CD14-positive monocyte (primary cell): ENCODE data around the gene RAB4B. TPM values are rescaled to one million over a fixed set of nuclear protein-coding genes. Genes with fewer than 3 reads are reported as not detected.
"Not testable (repeated sequence)": the region's sequence is repeated elsewhere in the genome, so short reads cannot be mapped to it uniquely, and the experiment has no call there.

Experiments used
- DNase-seq, 3 donors: peaks; one replicate each; pipeline ENCODE4 v3.0.0-alpha.2; 2011 to 2022
- H2AFZ ChIP-seq: 2 replicates; pipeline ENCODE4 v1.6.0; 2012; ENCODE audit warnings: mild to moderate bottlenecking, low read depth, low read length, inconsistent platforms; ENCODE audit not compliant: insufficient read depth, poor library complexity, severe bottlenecking
- H3K27ac ChIP-seq, 2 donors: 1 replicate in 1 of 2; 2 replicates in 1 of 2; pipeline ENCODE4 v1.5.1; 2012 to 2013; ENCODE audit warnings: low read length in 2 of 2, control low read depth in 1 of 2, inconsistent platforms in 1 of 2, low read depth in 1 of 2, mild to moderate bottlenecking in 1 of 2
- H3K27me3 ChIP-seq, 2 donors: one replicate each; pipeline versions ENCODE4 v1.6.0 to v1.6.1; 2011 to 2013; ENCODE audit warnings: low read length in 2 of 2; ENCODE audit not compliant: control insufficient read depth in 2 of 2, insufficient read depth in 2 of 2
- H3K36me3 ChIP-seq, 2 donors: replicated peaks in 1 of 2; 1 replicate in 1 of 2; 2 replicates in 1 of 2; pipeline versions ENCODE4 v1.5.1 to v1.6.1; 2012 to 2013; ENCODE audit warnings: low read length in 2 of 2, control low read depth in 1 of 2, inconsistent platforms in 1 of 2, mild to moderate bottlenecking in 1 of 2; ENCODE audit not compliant: insufficient read depth in 2 of 2, control insufficient read depth in 1 of 2
- H3K4me1 ChIP-seq, 2 donors: 1 replicate in 1 of 2; 2 replicates in 1 of 2; pipeline versions ENCODE4 v1.5.1 to v1.6.1; 2012 to 2013; ENCODE audit warnings: low read length in 2 of 2, control low read depth in 1 of 2, inconsistent platforms in 1 of 2, mild to moderate bottlenecking in 1 of 2, moderate library complexity in 1 of 2; ENCODE audit not compliant: insufficient read depth in 2 of 2, control insufficient read depth in 1 of 2
- H3K4me2 ChIP-seq: replicated peaks from 2 replicates; pipeline ENCODE3; 2012; ENCODE audit warnings: low read length, moderate library complexity, mild to moderate bottlenecking; ENCODE audit not compliant: poor library complexity, severe bottlenecking; ENCODE audit errors: extremely low read depth
- H3K4me3 ChIP-seq, 3 experiments: fragments of 200-600 bp in 1 of 3; sonication (generic) in 1 of 3; replicated peaks in 1 of 3; 1 replicate in 2 of 3; 2 replicates in 1 of 3; pipeline ENCODE4 v1.5.1; 2011 to 2013; ENCODE audit warnings: low read length in 3 of 3, mild to moderate bottlenecking in 3 of 3, control low read depth in 2 of 3, low read depth in 2 of 3, inconsistent platforms in 1 of 3, moderate library complexity in 1 of 3
- H3K79me2 ChIP-seq: 2 replicates; pipeline ENCODE4 v1.6.0; 2012; ENCODE audit warnings: mild to moderate bottlenecking, control low read depth, inconsistent platforms, low read length, moderate library complexity; ENCODE audit not compliant: insufficient read depth
- H3K9ac ChIP-seq: 2 replicates; pipeline ENCODE4 v1.6.0; 2017; ENCODE audit warnings: low read length, mild to moderate bottlenecking; ENCODE audit not compliant: insufficient read depth, poor library complexity, severe bottlenecking
- H3K9me3 ChIP-seq, 2 donors: replicated peaks in 1 of 2; 1 replicate in 1 of 2; 2 replicates in 1 of 2; pipeline versions ENCODE4 v1.5.1 to v1.6.1; 2012 to 2013; ENCODE audit warnings: low read length in 2 of 2, control low read depth in 1 of 2; ENCODE audit not compliant: control insufficient read depth in 1 of 2, insufficient read depth in 1 of 2
- H4K20me1 ChIP-seq: 2 replicates; pipeline ENCODE4 v1.6.0; 2012; ENCODE audit warnings: mild to moderate bottlenecking, low read length, control low read depth, moderate library complexity; ENCODE audit not compliant: insufficient read depth
- H3K27ac Mint-ChIP-seq, 7 donors: one replicate each; pipeline ENCODE4 v1.8.0; 2020; ENCODE audit warnings: mild to moderate bottlenecking in 7 of 7, mixed read lengths in 7 of 7, moderate library complexity in 6 of 7, inconsistent platforms in 2 of 7
- H3K27me3 Mint-ChIP-seq, 3 donors: one replicate each; pipeline ENCODE4 v1.8.0; 2021 to 2022; ENCODE audit warnings: low read depth in 3 of 3, mild to moderate bottlenecking in 3 of 3, mixed read lengths in 3 of 3, moderate library complexity in 3 of 3, inconsistent platforms in 1 of 3
- H3K36me3 Mint-ChIP-seq, 2 donors: one replicate each; pipeline ENCODE4 v1.8.0; 2020; ENCODE audit warnings: mixed read lengths in 2 of 2, inconsistent platforms in 1 of 2, mild to moderate bottlenecking in 1 of 2
- H3K4me1 Mint-ChIP-seq: one replicate; pipeline ENCODE4 v1.8.0; 2020; ENCODE audit warnings: mild to moderate bottlenecking, mixed read lengths
- H3K4me3 Mint-ChIP-seq, 2 donors: one replicate each; pipeline ENCODE4 v1.8.0; 2020; ENCODE audit warnings: mild to moderate bottlenecking in 2 of 2, mixed read lengths in 2 of 2, moderate library complexity in 1 of 2
- H3K9me3 Mint-ChIP-seq, 7 donors: one replicate each; pipeline ENCODE4 v1.8.0; 2020 to 2022; ENCODE audit warnings: mixed read lengths in 7 of 7, mild to moderate bottlenecking in 6 of 7, moderate library complexity in 6 of 7, inconsistent platforms in 2 of 7
- CTCF ChIP-seq: fragments of 200-600 bp; IDR thresholded peaks from one replicate; pipeline ENCODE4 v1.8.0; 2022; ENCODE audit warnings: antibody characterized with exemption, mild to moderate bottlenecking
- WGBS: methylation state at CpG from one replicate; pipeline ENCODE4 v1.1.5; 2013; ENCODE audit warnings: missing lambda C conversion rate; ENCODE audit not compliant: insufficient coverage; 5-methylcytosine and 5-hydroxymethylcytosine counted together
- intact Hi-C, 2 donors: fragments of 100-400 bp; cut with micrococcal nuclease; formaldehyde crosslinking; loops; one replicate each; pipeline versions ENCODE4 v1.15.0 to v1.15.1; 2023
- polyA plus RNA-seq, 3 donors: library from polyadenylated mRNA; depleted of rRNA in 1 of 3; unstranded in 2 of 3; stranded (reverse) in 1 of 3; fragments of 300-500 nt in 2 of 3; fragments of >200 nt in 1 of 3; fragmentation: Illumina TruSeq in 2 of 3; gene quantifications; 1 replicate in 2 of 3; 2 replicates in 1 of 3; pipeline ENCODE4 v1.2.3, GENCODE V29; 2012 to 2021

RAB4B gene
- polyA plus RNA-seq, 3 donors = 89.4 to 132 (median 108) TPM

GRCh38 chr19:40768869-40769268 is 9.2 kb upstream of the RAB4B start:
- Mint-ChIP-seq H3K27me3 (peaks cover 0 to 4% (median 3%) of the 10 kb centered on the region in 3 donors), H3K4me3 (no peak overlapping the region), H3K36me3 (peaks cover 40 to 65% of the 10 kb centered on the region in 2 donors), H3K9me3 (peaks cover 0 to 14% (median 5%) of the 10 kb centered on the region in 7 donors), H3K27ac (peak overlapping the region in 2 of 7 donors; percentile 15 to 40), H3K4me1 (no peaks in the 10 kb centered on the region)
- no peak overlapping the region for H3K4me2 ChIP-seq
- no peak for TF ChIP-seq CTCF
- H3K4me1 ChIP-seq = no peaks in the 10 kb centered on the region
- DNase-seq = no peak
- peaks cover 25 to 58% of the 10 kb centered on the region in 2 donors for H3K36me3 ChIP-seq
- no peaks in the 10 kb centered on the region for H3K27me3 ChIP-seq
- no peaks in the 10 kb centered on the region for H3K9me3 ChIP-seq
- H3K79me2 ChIP-seq = peaks cover 5% of the 10 kb centered on the region
- intact Hi-C loops = no loop called here
- H3K27ac ChIP-seq = no peak overlapping the region
- H3K9ac ChIP-seq = no peak overlapping the region
- no peak overlapping the region for H3K4me3 ChIP-seq
- 70% methylated on average over 2 of the region's 5 CpGs for WGBS
- H2AFZ ChIP-seq = no peak overlapping the region
- H4K20me1 ChIP-seq = peaks cover 17% of the 10 kb centered on the region

- H3K4me3 Mint-ChIP-seq, H4K20me1 ChIP-seq, H3K27me3 Mint-ChIP-seq, intact Hi-C loops, H3K4me1 Mint-ChIP-seq, H3K27me3 ChIP-seq, H3K4me3 ChIP-seq, H3K9ac ChIP-seq, H3K27ac ChIP-seq, DNase-seq, H3K9me3 ChIP-seq, H2AFZ ChIP-seq, H3K4me1 ChIP-seq, H3K4me2 ChIP-seq, H3K79me2 ChIP-seq: not testable (repeated sequence)
- Mint-ChIP-seq H3K36me3 (peaks cover 21 to 47% of the 10 kb centered on the region in 2 donors), H3K9me3 (peaks cover 0 to 14% (median 5%) of the 10 kb centered on the region in 7 donors), H3K27ac (peak overlapping the region in 2 of 7 donors; percentile 26 to 50)
- peaks cover 3 to 34% of the 10 kb centered on the region in 2 donors for H3K36me3 ChIP-seq
- WGBS = 100% methylated on average over 8 of the region's 10 CpGs
Observed at GRCh38 chr19:40771101-40771862, 6.8 kb upstream of the RAB4B start.
